K562 (cell line): Measurements from ENCODE around the gene SLC22A12. TPM values are rescaled to one million over a fixed set of nuclear protein-coding genes. Genes with fewer than 3 reads are reported as not detected.

ENCODE experiments used
- CBX8 ChIP-seq: fragments of 200-600 bp; sonication (generic); IDR thresholded peaks from 2 replicates; pipeline ENCODE4 v1.6.1; 2012; ENCODE audit warnings: borderline replicate concordance, mixed run types, low read depth, mild to moderate bottlenecking, moderate library complexity, mixed read lengths, low read length, control low read depth, inconsistent platforms; ENCODE audit not compliant: poor library complexity, severe bottlenecking; ENCODE audit errors: extremely low read depth
- NFIC ChIP-seq: fragments of 450-650 bp; IDR thresholded peaks from 2 replicates; pipeline ENCODE4 v1.6.1; 2017; ENCODE audit warnings: mild to moderate bottlenecking, inconsistent platforms
- PHTF2 ChIP-seq: fragments of 250-450 bp; sonication (Bioruptor Pico); IDR thresholded peaks from 2 replicates; pipeline ENCODE4 v1.5.0; 2021; ENCODE audit warnings: mild to moderate bottlenecking
- PYGO2 ChIP-seq: fragments of 450-650 bp; IDR thresholded peaks from 2 replicates; pipeline ENCODE4 v1.6.1; 2016; ENCODE audit warnings: mild to moderate bottlenecking, missing genetic modification characterization, moderate library complexity, missing compliant biosample characterization
- RBM39 ChIP-seq: fragments of 200-400 bp; formaldehyde crosslinking; optimal IDR thresholded peaks from 2 replicates; pipeline ENCODE3; 2018; ENCODE audit warnings: low read depth, low read length
- ZC3H11A ChIP-seq: IDR thresholded peaks from 2 replicates; pipeline ENCODE4 v1.6.1; 2012; ENCODE audit warnings: low read depth, low read length, improper control_type of control experiment
- polyA plus RNA-seq, 8 experiments: library from polyadenylated mRNA; depleted of rRNA in 4 of 8; stranded (reverse) in 5 of 8; unstranded in 3 of 8; fragments of >200 nt; fragmentation: Nextera tagmentation in 2 of 8; fragmentation: Illumina TruSeq in 1 of 8; extraction: Ambion mirVana in 2 of 8; extraction: Trizol in 1 of 8; gene quantifications; 2 replicates each; pipeline versions ENCODE4 v1.2.1 to v1.2.3, GENCODE V29; 2011 to 2014; ENCODE audit warnings: inconsistent platforms in 1 of 8, missing spikeins in 1 of 8
- total RNA-seq, 7 experiments: library from RNA; depleted of rRNA in 6 of 7; stranded (reverse); fragments of >200 nt in 6 of 7; fragmentation: Illumina TruSeq in 2 of 7; extraction: Trizol in 2 of 7; gene quantifications; 2 replicates each; pipeline versions ENCODE4 v1.2.1 to v1.2.3, GENCODE V29; 2011 to 2021; ENCODE audit warnings: low replicate concordance in 1 of 7
- TF ChIP-seq, protein P1 (sequence below): fragments of 250-450 bp; sonication (Bioruptor Pico); IDR thresholded peaks from 2 replicates; pipeline ENCODE4 v1.8.0; 2021; ENCODE audit warnings: moderate library complexity, mild to moderate bottlenecking, inconsistent platforms
- TF ChIP-seq, protein P2 (sequence below): fragments of 250-450 bp; sonication (Bioruptor Pico); IDR thresholded peaks from 2 replicates; pipeline ENCODE4 v1.8.0; 2022; ENCODE audit warnings: inconsistent platforms, mild to moderate bottlenecking, moderate library complexity, borderline replicate concordance
- TF ChIP-seq, protein P3 (sequence below), 3 experiments: IDR thresholded peaks in 2 of 3; conservative IDR thresholded peaks in 1 of 3; 2 replicates each; pipeline ENCODE4 v1.5.1; 2011 to 2012; ENCODE audit warnings: low read length in 3 of 3, mild to moderate bottlenecking in 3 of 3, control low read depth in 2 of 3, improper control_type of control experiment in 1 of 3, inconsistent platforms in 1 of 3, low read depth in 1 of 3, mixed read lengths in 1 of 3, moderate library complexity in 1 of 3; ENCODE audit not compliant: insufficient read depth in 2 of 3
- TF ChIP-seq, protein P4 (sequence below): fragments of 250-450 bp; sonication (Bioruptor Pico); IDR thresholded peaks from 2 replicates; pipeline ENCODE4 v1.4.0; 2020; ENCODE audit warnings: mild to moderate bottlenecking
- TF ChIP-seq, protein P5 (sequence below), 2 experiments: fragments of 150-350 bp in 1 of 2; IDR thresholded peaks; 2 replicates each; pipeline ENCODE4 v1.6.1; 2012 to 2016; ENCODE audit warnings: low read depth in 2 of 2, low read length in 2 of 2, mild to moderate bottlenecking in 1 of 2, moderate library complexity in 1 of 2
- TF ChIP-seq, protein P6 (sequence below): fragments of 250-450 bp; sonication (Bioruptor Pico); IDR thresholded peaks from 2 replicates; pipeline ENCODE4 v1.9.0; 2021; ENCODE audit warnings: mild to moderate bottlenecking, inconsistent platforms

The SLC22A12 gene
- total and polyA plus RNA-seq, 9 of the 15 experiments (the other 6 are each of a cell fraction or from before 2014, with no cell fraction given) = not detected

DNA sequence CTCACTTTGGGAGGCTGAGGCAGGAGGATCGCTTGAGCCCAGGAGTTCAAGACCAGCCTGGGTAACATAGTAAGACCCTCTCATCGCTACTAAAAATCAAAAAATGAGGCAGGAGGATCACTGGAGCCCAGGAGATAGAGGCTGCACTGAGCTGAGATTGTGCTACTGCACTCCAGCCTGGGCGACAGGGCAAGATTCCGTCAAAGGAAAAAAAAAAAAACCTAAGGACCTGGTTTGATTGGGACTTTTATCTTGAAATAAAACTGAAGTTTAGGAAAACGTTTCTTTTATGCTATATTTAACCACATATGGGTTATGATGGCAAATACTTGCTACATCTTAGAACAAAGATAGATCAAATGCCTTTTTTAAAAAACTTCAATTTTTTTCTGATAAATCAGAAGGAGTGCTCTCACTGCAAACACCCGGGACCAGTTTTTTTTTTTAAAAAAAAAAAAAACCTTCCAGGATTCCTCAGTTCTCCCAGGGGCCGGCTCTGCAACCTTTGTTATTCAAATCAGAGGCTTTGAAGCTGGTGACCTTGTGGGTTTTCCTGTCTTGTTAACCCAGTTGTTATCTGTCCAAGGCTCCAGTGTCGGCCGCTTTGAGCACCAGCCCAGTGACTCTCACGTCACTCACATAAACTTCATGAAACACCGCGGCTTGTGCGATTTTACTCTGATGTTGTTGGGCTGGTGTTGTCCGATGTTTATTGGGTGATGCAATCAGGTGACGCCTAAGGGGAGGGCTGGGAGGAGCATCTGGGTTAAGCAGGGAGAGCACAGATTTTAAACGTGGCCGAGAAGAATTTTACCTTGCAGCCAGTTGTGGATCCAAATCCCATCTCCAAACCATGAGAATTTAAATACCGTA lies 24.7 kb upstream of the SLC22A12 start (continued):
- TF ChIP-seq, protein P1, sequence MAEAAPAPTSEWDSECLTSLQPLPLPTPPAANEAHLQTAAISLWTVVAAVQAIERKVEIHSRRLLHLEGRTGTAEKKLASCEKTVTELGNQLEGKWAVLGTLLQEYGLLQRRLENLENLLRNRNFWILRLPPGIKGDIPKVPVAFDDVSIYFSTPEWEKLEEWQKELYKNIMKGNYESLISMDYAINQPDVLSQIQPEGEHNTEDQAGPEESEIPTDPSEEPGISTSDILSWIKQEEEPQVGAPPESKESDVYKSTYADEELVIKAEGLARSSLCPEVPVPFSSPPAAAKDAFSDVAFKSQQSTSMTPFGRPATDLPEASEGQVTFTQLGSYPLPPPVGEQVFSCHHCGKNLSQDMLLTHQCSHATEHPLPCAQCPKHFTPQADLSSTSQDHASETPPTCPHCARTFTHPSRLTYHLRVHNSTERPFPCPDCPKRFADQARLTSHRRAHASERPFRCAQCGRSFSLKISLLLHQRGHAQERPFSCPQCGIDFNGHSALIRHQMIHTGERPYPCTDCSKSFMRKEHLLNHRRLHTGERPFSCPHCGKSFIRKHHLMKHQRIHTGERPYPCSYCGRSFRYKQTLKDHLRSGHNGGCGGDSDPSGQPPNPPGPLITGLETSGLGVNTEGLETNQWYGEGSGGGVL (CRISPR knock-in tag) = no peak
- TF ChIP-seq, protein P2, sequence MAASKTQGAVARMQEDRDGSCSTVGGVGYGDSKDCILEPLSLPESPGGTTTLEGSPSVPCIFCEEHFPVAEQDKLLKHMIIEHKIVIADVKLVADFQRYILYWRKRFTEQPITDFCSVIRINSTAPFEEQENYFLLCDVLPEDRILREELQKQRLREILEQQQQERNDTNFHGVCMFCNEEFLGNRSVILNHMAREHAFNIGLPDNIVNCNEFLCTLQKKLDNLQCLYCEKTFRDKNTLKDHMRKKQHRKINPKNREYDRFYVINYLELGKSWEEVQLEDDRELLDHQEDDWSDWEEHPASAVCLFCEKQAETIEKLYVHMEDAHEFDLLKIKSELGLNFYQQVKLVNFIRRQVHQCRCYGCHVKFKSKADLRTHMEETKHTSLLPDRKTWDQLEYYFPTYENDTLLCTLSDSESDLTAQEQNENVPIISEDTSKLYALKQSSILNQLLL = no peak
- TF ChIP-seq NFIC (no peak), ZC3H11A (no peak), PHTF2 (CRISPR knock-in tag) (no peak), PYGO2 (tag) (no peak), RBM39 (no peak), CBX8 (no peak)
- TF ChIP-seq, protein P3, sequence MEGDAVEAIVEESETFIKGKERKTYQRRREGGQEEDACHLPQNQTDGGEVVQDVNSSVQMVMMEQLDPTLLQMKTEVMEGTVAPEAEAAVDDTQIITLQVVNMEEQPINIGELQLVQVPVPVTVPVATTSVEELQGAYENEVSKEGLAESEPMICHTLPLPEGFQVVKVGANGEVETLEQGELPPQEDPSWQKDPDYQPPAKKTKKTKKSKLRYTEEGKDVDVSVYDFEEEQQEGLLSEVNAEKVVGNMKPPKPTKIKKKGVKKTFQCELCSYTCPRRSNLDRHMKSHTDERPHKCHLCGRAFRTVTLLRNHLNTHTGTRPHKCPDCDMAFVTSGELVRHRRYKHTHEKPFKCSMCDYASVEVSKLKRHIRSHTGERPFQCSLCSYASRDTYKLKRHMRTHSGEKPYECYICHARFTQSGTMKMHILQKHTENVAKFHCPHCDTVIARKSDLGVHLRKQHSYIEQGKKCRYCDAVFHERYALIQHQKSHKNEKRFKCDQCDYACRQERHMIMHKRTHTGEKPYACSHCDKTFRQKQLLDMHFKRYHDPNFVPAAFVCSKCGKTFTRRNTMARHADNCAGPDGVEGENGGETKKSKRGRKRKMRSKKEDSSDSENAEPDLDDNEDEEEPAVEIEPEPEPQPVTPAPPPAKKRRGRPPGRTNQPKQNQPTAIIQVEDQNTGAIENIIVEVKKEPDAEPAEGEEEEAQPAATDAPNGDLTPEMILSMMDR (IDR thresholded peaks at IDR 0.05 in 2 of 3, conservative IDR thresholded peaks at IDR 0.05 in 1 of 3; ENCODE audit: insufficient read depth in 2 of 3, low read depth in 1 of 3, low read length in 3 of 3) = no peak
- TF ChIP-seq, protein P4, sequence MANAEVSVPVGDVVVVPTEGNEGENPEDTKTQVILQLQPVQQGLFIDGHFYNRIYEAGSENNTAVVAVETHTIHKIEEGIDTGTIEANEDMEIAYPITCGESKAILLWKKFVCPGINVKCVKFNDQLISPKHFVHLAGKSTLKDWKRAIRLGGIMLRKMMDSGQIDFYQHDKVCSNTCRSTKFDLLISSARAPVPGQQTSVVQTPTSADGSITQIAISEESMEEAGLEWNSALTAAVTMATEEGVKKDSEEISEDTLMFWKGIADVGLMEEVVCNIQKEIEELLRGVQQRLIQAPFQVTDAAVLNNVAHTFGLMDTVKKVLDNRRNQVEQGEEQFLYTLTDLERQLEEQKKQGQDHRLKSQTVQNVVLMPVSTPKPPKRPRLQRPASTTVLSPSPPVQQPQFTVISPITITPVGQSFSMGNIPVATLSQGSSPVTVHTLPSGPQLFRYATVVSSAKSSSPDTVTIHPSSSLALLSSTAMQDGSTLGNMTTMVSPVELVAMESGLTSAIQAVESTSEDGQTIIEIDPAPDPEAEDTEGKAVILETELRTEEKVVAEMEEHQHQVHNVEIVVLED (CRISPR knock-in tag) = no peak
- TF ChIP-seq, protein P5, sequence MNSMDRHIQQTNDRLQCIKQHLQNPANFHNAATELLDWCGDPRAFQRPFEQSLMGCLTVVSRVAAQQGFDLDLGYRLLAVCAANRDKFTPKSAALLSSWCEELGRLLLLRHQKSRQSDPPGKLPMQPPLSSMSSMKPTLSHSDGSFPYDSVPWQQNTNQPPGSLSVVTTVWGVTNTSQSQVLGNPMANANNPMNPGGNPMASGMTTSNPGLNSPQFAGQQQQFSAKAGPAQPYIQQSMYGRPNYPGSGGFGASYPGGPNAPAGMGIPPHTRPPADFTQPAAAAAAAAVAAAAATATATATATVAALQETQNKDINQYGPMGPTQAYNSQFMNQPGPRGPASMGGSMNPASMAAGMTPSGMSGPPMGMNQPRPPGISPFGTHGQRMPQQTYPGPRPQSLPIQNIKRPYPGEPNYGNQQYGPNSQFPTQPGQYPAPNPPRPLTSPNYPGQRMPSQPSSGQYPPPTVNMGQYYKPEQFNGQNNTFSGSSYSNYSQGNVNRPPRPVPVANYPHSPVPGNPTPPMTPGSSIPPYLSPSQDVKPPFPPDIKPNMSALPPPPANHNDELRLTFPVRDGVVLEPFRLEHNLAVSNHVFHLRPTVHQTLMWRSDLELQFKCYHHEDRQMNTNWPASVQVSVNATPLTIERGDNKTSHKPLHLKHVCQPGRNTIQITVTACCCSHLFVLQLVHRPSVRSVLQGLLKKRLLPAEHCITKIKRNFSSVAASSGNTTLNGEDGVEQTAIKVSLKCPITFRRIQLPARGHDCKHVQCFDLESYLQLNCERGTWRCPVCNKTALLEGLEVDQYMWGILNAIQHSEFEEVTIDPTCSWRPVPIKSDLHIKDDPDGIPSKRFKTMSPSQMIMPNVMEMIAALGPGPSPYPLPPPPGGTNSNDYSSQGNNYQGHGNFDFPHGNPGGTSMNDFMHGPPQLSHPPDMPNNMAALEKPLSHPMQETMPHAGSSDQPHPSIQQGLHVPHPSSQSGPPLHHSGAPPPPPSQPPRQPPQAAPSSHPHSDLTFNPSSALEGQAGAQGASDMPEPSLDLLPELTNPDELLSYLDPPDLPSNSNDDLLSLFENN (IDR thresholded peaks at IDR 0.05; ENCODE audit: low read depth in 2 of 2, low read length in 2 of 2) = no peak
- TF ChIP-seq, protein P6, sequence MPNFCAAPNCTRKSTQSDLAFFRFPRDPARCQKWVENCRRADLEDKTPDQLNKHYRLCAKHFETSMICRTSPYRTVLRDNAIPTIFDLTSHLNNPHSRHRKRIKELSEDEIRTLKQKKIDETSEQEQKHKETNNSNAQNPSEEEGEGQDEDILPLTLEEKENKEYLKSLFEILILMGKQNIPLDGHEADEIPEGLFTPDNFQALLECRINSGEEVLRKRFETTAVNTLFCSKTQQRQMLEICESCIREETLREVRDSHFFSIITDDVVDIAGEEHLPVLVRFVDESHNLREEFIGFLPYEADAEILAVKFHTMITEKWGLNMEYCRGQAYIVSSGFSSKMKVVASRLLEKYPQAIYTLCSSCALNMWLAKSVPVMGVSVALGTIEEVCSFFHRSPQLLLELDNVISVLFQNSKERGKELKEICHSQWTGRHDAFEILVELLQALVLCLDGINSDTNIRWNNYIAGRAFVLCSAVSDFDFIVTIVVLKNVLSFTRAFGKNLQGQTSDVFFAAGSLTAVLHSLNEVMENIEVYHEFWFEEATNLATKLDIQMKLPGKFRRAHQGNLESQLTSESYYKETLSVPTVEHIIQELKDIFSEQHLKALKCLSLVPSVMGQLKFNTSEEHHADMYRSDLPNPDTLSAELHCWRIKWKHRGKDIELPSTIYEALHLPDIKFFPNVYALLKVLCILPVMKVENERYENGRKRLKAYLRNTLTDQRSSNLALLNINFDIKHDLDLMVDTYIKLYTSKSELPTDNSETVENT (CRISPR knock-in tag) = no peak
